ENCODE measurements around the gene PPFIA3.

GRCh38 chr19:49111218-49111998 is 7.9 kb upstream of the PPFIA3 start:
- no peak for TF ChIP-seq CTCF (IDR thresholded peaks at IDR 0.05; ENCODE audit: low read length)
- no peak for TF ChIP-seq EZH2 (optimal IDR thresholded peaks at IDR 0.05; ENCODE audit: low read depth, low read length)
